Esophagus (tissue), 2 donors: ENCODE measurements around the gene TIMM13. TPM values are rescaled to one million over a fixed set of nuclear protein-coding genes. Genes with fewer than 3 reads are reported as not detected.

Experiments
- polyA plus RNA-seq, 2 donors: library from polyadenylated mRNA; stranded (reverse); fragments of 200-250 nt; gene quantifications; one replicate each; pipeline ENCODE4 v1.2.3, GENCODE V29; 2013
- donor health status: healthy with polysubstance abuse.
- donor health status: Bipolar disorder and iron deficiency.

TIMM13 gene
- polyA plus RNA-seq, 2 donors: 52.0 to 86.8 TPM

Other genes starting within 250 kb of the TIMM13 start
- gene PLEKHJ1, start 191.3 kb downstream of the TIMM13 start, polyA plus RNA-seq: 10 to 100 TPM; 55.5 to 59.5 TPM
- gene SF3A2, start 190.8 kb downstream of the TIMM13 start, polyA plus RNA-seq: 10 to 100 TPM; 38.2 to 55.3 TPM
- 1 to 10 TPM in 1 of 2 donors, under 1 TPM in 1; 0.55 to 2.5 TPM for gene AMH, start 178.3 kb downstream of the TIMM13 start, polyA plus RNA-seq
- gene JSRP1, start 171.2 kb downstream of the TIMM13 start, polyA plus RNA-seq: under 1 TPM; 0.13 to 0.20 TPM
- gene PEAK3, start 145.4 kb downstream of the TIMM13 start, polyA plus RNA-seq: under 1 TPM; 0.02 to 0.06 TPM
- gene LINGO3, start 119.4 kb downstream of the TIMM13 start, polyA plus RNA-seq: under 1 TPM in 1 of 2 donors, not detected in 1; 0.02 TPM
- 100 to 1,000 TPM; 223 to 245 TPM for gene LSM7, start 99.0 kb downstream of the TIMM13 start, polyA plus RNA-seq
- gene SPPL2B, start 98.9 kb downstream of the TIMM13 start, polyA plus RNA-seq: 10 to 100 TPM; 27.4 to 59.1 TPM
- under 1 TPM in 1 of 2 donors, not detected in 1; 0.04 TPM for gene TMPRSS9, start 67.3 kb downstream of the TIMM13 start, polyA plus RNA-seq
- 10 to 100 TPM; 23.2 to 32.3 TPM for gene LMNB2, start 29.4 kb upstream of the TIMM13 start, polyA plus RNA-seq
- gene GADD45B, start 48.5 kb upstream of the TIMM13 start, polyA plus RNA-seq: 10 to 100 TPM; 37.6 to 62.6 TPM